Measurements from ENCODE around the gene FOSL2. TPM values are rescaled to one million over a fixed set of nuclear protein-coding genes. Genes with fewer than 3 reads are reported as not detected.

FOSL2 gene
- total RNA-seq, 1 experiment from 2014 or later: 44.8 TPM

GRCh38 chr2:28457237-28457636 is 64.6 kb downstream of the FOSL2 start:
- no TSS peak for BruUV-seq (replicated peaks)
- no peaks in the 10 kb centered on the region for H3K27me3 ChIP-seq (ENCODE audit: insufficient read depth, low read length)
- ChIA-PET CTCF (no interaction called here), RAD21 (ENCODE audit: low non-redundant PET in 1 of 2, low total read pairs in 2 of 2, uncharacterized antibody in 2 of 2, unreplicated experiment in 2 of 2) (no interaction called here), POLR2A (no interaction called here)
- DNase-seq (ENCODE audit: low read depth, low spot score) (no peak), ATAC-seq (peak; percentile 48; the same call in 1 of the 2 replicates)
- intact Hi-C loops (cut with micrococcal nuclease): no loop called here
- TF ChIP-seq CTCF (IDR thresholded peaks at IDR 0.05 in 2 of 3, conservative IDR thresholded peaks at IDR 0.05 in 1 of 3; ENCODE audit: borderline replicate concordance in 1 of 3, insufficient read depth in 1 of 3, low read depth in 2 of 3, low read length in 2 of 3): 0 out of 6 replicates have a peak, but pooled peaks of 1 of the 3 experiments have one; percentile 13
- TF ChIP-seq SRF (IDR thresholded peaks at IDR 0.05; ENCODE audit: low read depth): no peak
- TF ChIP-seq JUND (IDR thresholded peaks at IDR 0.05): no peak
- no peak for TF ChIP-seq MAX (IDR thresholded peaks at IDR 0.05)
- no peak for TF ChIP-seq EZH2phosphoT487 (IDR thresholded peaks at IDR 0.05; ENCODE audit: borderline replicate concordance)
- no peak for TF ChIP-seq ZNF274 (IDR thresholded peaks at IDR 0.05; ENCODE audit: low read depth, low read length)
- no peak overlapping the region for H3K4me3 ChIP-seq (replicated peaks in 1 of 2; ENCODE audit: low read depth in 1 of 2, low read length in 2 of 2)
- no peak overlapping the region for H2AFZ ChIP-seq (ENCODE audit: low read depth, low read length, poor library complexity, severe bottlenecking)
- no peaks in the 10 kb centered on the region for H3K9me2 ChIP-seq (ENCODE audit: insufficient read depth)
- peaks cover 0 to 3% of the 10 kb centered on the region in 2 experiments; a peak in 1 of 4 replicates for H3K9me3 ChIP-seq (ENCODE audit: control insufficient read depth in 1 of 2, insufficient read depth in 1 of 2, low read depth in 1 of 2, low read length in 2 of 2)
- no peaks in the 10 kb centered on the region for H3K79me2 ChIP-seq (ENCODE audit: insufficient read depth, low read length)
- no peak overlapping the region for H3K9ac ChIP-seq (ENCODE audit: low read length)
- no peaks in the 10 kb centered on the region for H3K36me3 ChIP-seq (ENCODE audit: control insufficient read depth in 1 of 2, insufficient read depth in 2 of 2, low read length in 2 of 2)
- H3K4me1 ChIP-seq (ENCODE audit: control insufficient read depth in 1 of 2, insufficient read depth in 2 of 2, low read length in 2 of 2): 0 out of 4 replicates have a peak, but pooled peaks cover 0 to 5% of the 10 kb centered on the region in 2 experiments
- H3K27ac ChIP-seq (ENCODE audit: low read depth, low read length): no peak overlapping the region
- no peak overlapping the region for H3K4me2 ChIP-seq (ENCODE audit: low read length)
- no peaks in the 10 kb centered on the region for H4K20me1 ChIP-seq (ENCODE audit: insufficient read depth)

GRCh38 chr2:28461056-28461455 is 68.4 kb downstream of the FOSL2 start:
- Histone ChIP-seq H3K27ac (ENCODE audit: low read depth, low read length) (no peak overlapping the region), H2AFZ (ENCODE audit: low read depth, low read length, poor library complexity, severe bottlenecking) (no peak overlapping the region), H3K9ac (ENCODE audit: low read length) (no peak overlapping the region), H3K36me3 (ENCODE audit: control insufficient read depth in 1 of 2, insufficient read depth in 2 of 2, low read length in 2 of 2) (no peaks in the 10 kb centered on the region), H3K4me3 (replicated peaks in 1 of 2; ENCODE audit: low read depth in 1 of 2, low read length in 2 of 2) (no peak overlapping the region), H3K4me2 (ENCODE audit: low read length) (no peak overlapping the region), H3K9me2 (ENCODE audit: insufficient read depth) (no peaks in the 10 kb centered on the region), H3K9me3 (ENCODE audit: control insufficient read depth in 1 of 2, insufficient read depth in 1 of 2, low read depth in 1 of 2, low read length in 2 of 2) (peaks cover 0 to 4% of the 10 kb centered on the region in 2 experiments; a peak in 1 of 4 replicates), H4K20me1 (ENCODE audit: insufficient read depth) (no peaks in the 10 kb centered on the region), H3K79me2 (ENCODE audit: insufficient read depth, low read length) (no peaks in the 10 kb centered on the region), H3K4me1 (ENCODE audit: control insufficient read depth in 1 of 2, insufficient read depth in 2 of 2, low read length in 2 of 2) (no peaks in the 10 kb centered on the region), H3K27me3 (ENCODE audit: insufficient read depth, low read length) (no peaks in the 10 kb centered on the region)
- ChIA-PET POLR2A (no interaction called here), RAD21 (ENCODE audit: low non-redundant PET in 1 of 2, low total read pairs in 2 of 2, uncharacterized antibody in 2 of 2, unreplicated experiment in 2 of 2) (no interaction called here), CTCF (no interaction called here)
- ATAC-seq: no peak
- no peak for DNase-seq (ENCODE audit: low read depth, low spot score)
- no TSS peak for BruUV-seq (replicated peaks)
- intact Hi-C loops (cut with micrococcal nuclease): no loop called here
- TF ChIP-seq CBX3 (IDR thresholded peaks at IDR 0.05; ENCODE audit: low read depth) (no peak), YY1 (IDR thresholded peaks at IDR 0.05; ENCODE audit: extremely low read depth, insufficient replicate concordance, low read depth, low read length) (no peak), ZBTB33 (IDR thresholded peaks at IDR 0.05; ENCODE audit: extremely low read depth, insufficient replicate concordance, low read length) (no peak), EZH2phosphoT487 (IDR thresholded peaks at IDR 0.05; ENCODE audit: borderline replicate concordance) (no peak), POLR2AphosphoS5 (IDR thresholded peaks at IDR 0.05; ENCODE audit: low read depth, low read length) (no peak), ZNF274 (IDR thresholded peaks at IDR 0.05; ENCODE audit: low read depth, low read length) (no peak), EZH2 (IDR thresholded peaks at IDR 0.05) (no peak), SP1 (IDR thresholded peaks at IDR 0.05; ENCODE audit: low read depth) (no peak)

Data from HCT116 (cell line).